GM23338 (cell line): ENCODE data around the gene SERPINA3. TPM values are rescaled to one million over a fixed set of nuclear protein-coding genes. Genes with fewer than 3 reads are reported as not detected.

ENCODE experiments used
- ATAC-seq: fragments of 200-7000 bp; cut with Tn5 transposase; 3 replicates; pipeline ENCODE4 v1.9.1; 2020
- DNase-seq: peaks from one replicate; pipeline ENCODE4 v3.0.0-alpha.2; 2015; ENCODE audit warnings: low spot score
- H2AFZ ChIP-seq: fragments of 200-600 bp; sonication (generic); 2 replicates; pipeline ENCODE4 v1.8.0; 2016; ENCODE audit warnings: antibody characterized with exemption, mild to moderate bottlenecking, moderate library complexity
- H3F3A ChIP-seq: fragments of 200-600 bp; sonication (generic); replicated peaks from 2 replicates; pipeline ENCODE4 v1.8.0; 2017; ENCODE audit warnings: antibody characterized with exemption, mixed run types, low read depth
- H3K27ac ChIP-seq: fragments of 200-600 bp; sonication (generic); 2 replicates; pipeline ENCODE4 v1.6.1; 2016; ENCODE audit warnings: low read depth
- H3K27me3 ChIP-seq: fragments of 200-600 bp; sonication (generic); 2 replicates; pipeline ENCODE4 v1.8.0; 2016; ENCODE audit warnings: mild to moderate bottlenecking, mixed run types, moderate library complexity; ENCODE audit not compliant: insufficient read depth
- H3K36me3 ChIP-seq: fragments of 200-600 bp; sonication (generic); 2 replicates; pipeline ENCODE4 v1.8.0; 2016; ENCODE audit warnings: mild to moderate bottlenecking; ENCODE audit not compliant: insufficient read depth
- H3K4me1 ChIP-seq: fragments of 200-600 bp; sonication (generic); 2 replicates; pipeline ENCODE4 v1.8.0; 2016; ENCODE audit warnings: mild to moderate bottlenecking, moderate library complexity; ENCODE audit not compliant: insufficient read depth
- H3K4me2 ChIP-seq: fragments of 200-600 bp; sonication (generic); 2 replicates; pipeline ENCODE4 v1.7.1; 2017; ENCODE audit warnings: mixed run types
- H3K4me3 ChIP-seq: fragments of 200-600 bp; sonication (generic); 2 replicates; pipeline ENCODE4 v1.6.1; 2016; ENCODE audit warnings: mixed run types
- H3K79me2 ChIP-seq: fragments of 200-600 bp; sonication (generic); replicated peaks from 2 replicates; pipeline ENCODE4 v1.8.0; 2017; ENCODE audit warnings: mild to moderate bottlenecking; ENCODE audit not compliant: insufficient read depth
- H3K9me2 ChIP-seq: fragments of 200-600 bp; sonication (generic); 2 replicates; pipeline ENCODE4 v1.8.0; 2017; ENCODE audit not compliant: insufficient read depth
- H4K20me1 ChIP-seq: fragments of 200-600 bp; sonication (generic); replicated peaks from 2 replicates; pipeline ENCODE4 v1.8.0; 2017; ENCODE audit warnings: mild to moderate bottlenecking; ENCODE audit not compliant: insufficient read depth
- H3K27ac Mint-ChIP-seq: 2 replicates; pipeline ENCODE4 v1.8.0; 2020; ENCODE audit warnings: inconsistent platforms, mild to moderate bottlenecking, moderate library complexity, mixed read lengths
- H3K27me3 Mint-ChIP-seq: 3 replicates; pipeline ENCODE4 v1.8.0; 2022; ENCODE audit warnings: low read depth, mild to moderate bottlenecking, moderate library complexity, mixed read lengths, inconsistent platforms; ENCODE audit not compliant: insufficient read depth, poor library complexity
- H3K36me3 Mint-ChIP-seq: 3 replicates; pipeline ENCODE4 v1.8.0; 2021; ENCODE audit warnings: low read depth, mild to moderate bottlenecking, inconsistent platforms, moderate library complexity, mixed read lengths
- H3K4me1 Mint-ChIP-seq: 3 replicates; pipeline ENCODE4 v1.8.0; 2020; ENCODE audit warnings: mild to moderate bottlenecking, inconsistent platforms, mixed read lengths
- H3K4me3 Mint-ChIP-seq: 3 replicates; pipeline ENCODE4 v1.8.0; 2021; ENCODE audit warnings: moderate library complexity, mild to moderate bottlenecking, inconsistent platforms, mixed read lengths
- H3K9me3 Mint-ChIP-seq: 3 replicates; pipeline ENCODE4 v1.8.0; 2020; ENCODE audit warnings: moderate library complexity, mild to moderate bottlenecking, inconsistent platforms, mixed read lengths
- CREB1 ChIP-seq: fragments of 250-450 bp; sonication (Bioruptor Pico); IDR thresholded peaks from 2 replicates; pipeline ENCODE4 v1.5.0; 2020; ENCODE audit warnings: low read depth, mild to moderate bottlenecking, moderate library complexity
- EZH2 ChIP-seq: fragments of 200-600 bp; sonication (generic); IDR thresholded peaks from one replicate; pipeline ENCODE4 v1.8.0; 2017; ENCODE audit warnings: antibody characterized with exemption, mild to moderate bottlenecking, low read depth; ENCODE audit not compliant: unreplicated experiment
- EZH2phosphoT487 ChIP-seq: fragments of 200-600 bp; sonication (generic); IDR thresholded peaks from one replicate; pipeline ENCODE4 v1.8.1; 2018; ENCODE audit warnings: antibody characterized with exemption; ENCODE audit not compliant: unreplicated experiment
- JUNB ChIP-seq: IDR thresholded peaks from one replicate; pipeline ENCODE4 v1.6.1; 2016; ENCODE audit warnings: antibody characterized with exemption; ENCODE audit not compliant: unreplicated experiment
- NANOG ChIP-seq: IDR thresholded peaks from 2 replicates; pipeline ENCODE4 v1.6.1; 2016; ENCODE audit warnings: antibody characterized with exemption, borderline replicate concordance
- POLR2AphosphoS5 ChIP-seq: IDR thresholded peaks from 2 replicates; pipeline ENCODE4 v1.6.1; 2016; ENCODE audit warnings: antibody characterized with exemption, low read depth
- STAT1 ChIP-seq: IDR thresholded peaks from one replicate; pipeline ENCODE4 v1.6.1; 2016; ENCODE audit warnings: antibody characterized with exemption; ENCODE audit not compliant: unreplicated experiment
- ZNF114 ChIP-seq: fragments of 250-450 bp; sonication (Bioruptor Pico); IDR thresholded peaks from 2 replicates; pipeline ENCODE4 v1.5.0; 2020; ENCODE audit warnings: mild to moderate bottlenecking, moderate library complexity
- ZNF331 ChIP-seq: fragments of 250-450 bp; sonication (Bioruptor Pico); IDR thresholded peaks from 2 replicates; pipeline ENCODE4 v1.5.0; 2020; ENCODE audit warnings: low read depth, mild to moderate bottlenecking, moderate library complexity
- polyA plus RNA-seq: library from polyadenylated mRNA; unstranded; fragments of >200 nt; fragmentation: Nextera tagmentation; extraction: Ambion mirVana; gene quantifications from 2 replicates; pipeline ENCODE4 v1.2.1, GENCODE V29; 2016
- total RNA-seq: library from RNA; depleted of rRNA; stranded (reverse); fragments of >200 nt; shearing (Covaris generic); gene quantifications from 2 replicates; pipeline ENCODE4 v1.2.3, GENCODE V29; 2014
- TF ChIP-seq, protein P1 (sequence below): fragments of 250-450 bp; sonication (Bioruptor Pico); IDR thresholded peaks from 2 replicates; pipeline ENCODE4 v1.5.0; 2020; ENCODE audit warnings: mild to moderate bottlenecking, moderate library complexity
- TF ChIP-seq, protein P2 (sequence below), 2 experiments: fragments of 200-600 bp in 1 of 2; sonication (generic) in 1 of 2; conservative IDR thresholded peaks; 2 replicates each; pipeline versions ENCODE4 v1.5.1 to v1.6.1; 2016 to 2017; ENCODE audit warnings: antibody characterized with exemption in 2 of 2, low read depth in 2 of 2, mild to moderate bottlenecking in 2 of 2, moderate library complexity in 1 of 2
- TF ChIP-seq, protein P3 (sequence below): IDR thresholded peaks from one replicate; pipeline ENCODE4 v1.6.1; 2018; ENCODE audit warnings: antibody characterized with exemption; ENCODE audit not compliant: unreplicated experiment
- TF ChIP-seq, protein P4 (sequence below): IDR thresholded peaks from 2 replicates; pipeline ENCODE4 v1.6.1; 2016; ENCODE audit warnings: antibody characterized with exemption

Gene SERPINA3
- total and polyA plus RNA-seq, 2 experiments from 2014 or later = not detected

DNA sequence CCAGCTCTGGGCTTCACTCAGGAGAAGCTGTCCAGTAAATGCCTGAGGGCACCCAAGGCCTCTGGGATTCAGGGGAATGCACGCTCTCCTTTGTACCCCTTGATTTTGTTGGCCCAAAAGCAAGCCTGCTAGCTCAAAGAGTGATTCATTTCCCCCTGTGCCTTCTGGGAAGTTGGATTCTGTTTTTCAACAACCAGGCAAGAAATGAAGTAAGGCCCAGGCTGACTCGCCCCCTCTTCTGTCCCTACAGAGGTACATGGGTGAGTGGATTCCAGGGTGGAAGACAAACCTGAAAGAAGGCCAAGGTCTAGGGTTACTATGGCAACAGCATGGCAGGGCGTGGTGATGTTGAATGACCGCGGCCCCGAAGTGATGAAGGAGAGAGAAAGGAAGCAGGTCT, 40.2 kb upstream of the SERPINA3 start:
- ATAC-seq (no peak), DNase-seq (no peak)
- H3K27ac ChIP-seq = no peak overlapping the region
- Mint-ChIP-seq H3K9me3 (no peaks in the 10 kb centered on the region; the same call in 2 of the 3 replicates), H3K4me1 (no peaks in the 10 kb centered on the region), H3K27ac (no peak overlapping the region), H3K4me3 (no peak overlapping the region), H3K36me3 (no peaks in the 10 kb centered on the region), H3K27me3 (peaks cover 4% of the 10 kb centered on the region)
- H3K4me2 ChIP-seq = no peak overlapping the region
- H3K4me1 ChIP-seq = no peaks in the 10 kb centered on the region
- no peaks in the 10 kb centered on the region for H3F3A ChIP-seq
- H3K9me2 ChIP-seq = peaks cover 5% of the 10 kb centered on the region; the same call in 1 of the 2 replicates
- no peaks in the 10 kb centered on the region for H4K20me1 ChIP-seq
- H3K79me2 ChIP-seq = no peaks in the 10 kb centered on the region
- H3K4me3 ChIP-seq = no peak overlapping the region
- no peak overlapping the region for H2AFZ ChIP-seq
- no peak for TF ChIP-seq ZNF114
- TF ChIP-seq, protein P1, sequence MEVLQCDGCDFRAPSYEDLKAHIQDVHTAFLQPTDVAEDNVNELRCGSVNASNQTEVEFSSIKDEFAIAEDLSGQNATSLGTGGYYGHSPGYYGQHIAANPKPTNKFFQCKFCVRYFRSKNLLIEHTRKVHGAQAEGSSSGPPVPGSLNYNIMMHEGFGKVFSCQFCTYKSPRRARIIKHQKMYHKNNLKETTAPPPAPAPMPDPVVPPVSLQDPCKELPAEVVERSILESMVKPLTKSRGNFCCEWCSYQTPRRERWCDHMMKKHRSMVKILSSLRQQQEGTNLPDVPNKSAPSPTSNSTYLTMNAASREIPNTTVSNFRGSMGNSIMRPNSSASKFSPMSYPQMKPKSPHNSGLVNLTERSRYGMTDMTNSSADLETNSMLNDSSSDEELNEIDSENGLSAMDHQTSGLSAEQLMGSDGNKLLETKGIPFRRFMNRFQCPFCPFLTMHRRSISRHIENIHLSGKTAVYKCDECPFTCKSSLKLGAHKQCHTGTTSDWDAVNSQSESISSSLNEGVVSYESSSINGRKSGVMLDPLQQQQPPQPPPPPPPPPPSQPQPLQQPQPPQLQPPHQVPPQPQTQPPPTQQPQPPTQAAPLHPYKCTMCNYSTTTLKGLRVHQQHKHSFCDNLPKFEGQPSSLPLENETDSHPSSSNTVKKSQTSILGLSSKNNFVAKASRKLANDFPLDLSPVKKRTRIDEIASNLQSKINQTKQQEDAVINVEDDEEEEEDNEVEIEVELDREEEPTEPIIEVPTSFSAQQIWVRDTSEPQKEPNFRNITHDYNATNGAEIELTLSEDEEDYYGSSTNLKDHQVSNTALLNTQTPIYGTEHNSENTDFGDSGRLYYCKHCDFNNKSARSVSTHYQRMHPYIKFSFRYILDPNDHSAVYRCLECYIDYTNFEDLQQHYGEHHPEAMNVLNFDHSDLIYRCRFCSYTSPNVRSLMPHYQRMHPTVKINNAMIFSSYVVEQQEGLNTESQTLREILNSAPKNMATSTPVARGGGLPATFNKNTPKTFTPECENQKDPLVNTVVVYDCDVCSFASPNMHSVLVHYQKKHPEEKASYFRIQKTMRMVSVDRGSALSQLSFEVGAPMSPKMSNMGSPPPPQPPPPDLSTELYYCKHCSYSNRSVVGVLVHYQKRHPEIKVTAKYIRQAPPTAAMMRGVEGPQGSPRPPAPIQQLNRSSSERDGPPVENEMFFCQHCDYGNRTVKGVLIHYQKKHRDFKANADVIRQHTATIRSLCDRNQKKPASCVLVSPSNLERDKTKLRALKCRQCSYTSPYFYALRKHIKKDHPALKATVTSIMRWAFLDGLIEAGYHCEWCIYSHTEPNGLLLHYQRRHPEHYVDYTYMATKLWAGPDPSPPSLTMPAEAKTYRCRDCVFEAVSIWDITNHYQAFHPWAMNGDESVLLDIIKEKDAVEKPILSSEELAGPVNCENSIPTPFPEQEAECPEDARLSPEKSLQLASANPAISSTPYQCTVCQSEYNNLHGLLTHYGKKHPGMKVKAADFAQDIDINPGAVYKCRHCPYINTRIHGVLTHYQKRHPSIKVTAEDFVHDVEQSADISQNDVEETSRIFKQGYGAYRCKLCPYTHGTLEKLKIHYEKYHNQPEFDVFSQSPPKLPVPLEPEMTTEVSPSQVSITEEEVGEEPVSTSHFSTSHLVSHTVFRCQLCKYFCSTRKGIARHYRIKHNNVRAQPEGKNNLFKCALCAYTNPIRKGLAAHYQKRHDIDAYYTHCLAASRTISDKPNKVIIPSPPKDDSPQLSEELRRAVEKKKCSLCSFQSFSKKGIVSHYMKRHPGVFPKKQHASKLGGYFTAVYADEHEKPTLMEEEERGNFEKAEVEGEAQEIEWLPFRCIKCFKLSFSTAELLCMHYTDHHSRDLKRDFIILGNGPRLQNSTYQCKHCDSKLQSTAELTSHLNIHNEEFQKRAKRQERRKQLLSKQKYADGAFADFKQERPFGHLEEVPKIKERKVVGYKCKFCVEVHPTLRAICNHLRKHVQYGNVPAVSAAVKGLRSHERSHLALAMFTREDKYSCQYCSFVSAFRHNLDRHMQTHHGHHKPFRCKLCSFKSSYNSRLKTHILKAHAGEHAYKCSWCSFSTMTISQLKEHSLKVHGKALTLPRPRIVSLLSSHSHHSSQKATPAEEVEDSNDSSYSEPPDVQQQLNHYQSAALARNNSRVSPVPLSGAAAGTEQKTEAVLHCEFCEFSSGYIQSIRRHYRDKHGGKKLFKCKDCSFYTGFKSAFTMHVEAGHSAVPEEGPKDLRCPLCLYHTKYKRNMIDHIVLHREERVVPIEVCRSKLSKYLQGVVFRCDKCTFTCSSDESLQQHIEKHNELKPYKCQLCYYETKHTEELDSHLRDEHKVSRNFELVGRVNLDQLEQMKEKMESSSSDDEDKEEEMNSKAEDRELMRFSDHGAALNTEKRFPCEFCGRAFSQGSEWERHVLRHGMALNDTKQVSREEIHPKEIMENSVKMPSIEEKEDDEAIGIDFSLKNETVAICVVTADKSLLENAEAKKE = no peak
- TF ChIP-seq ZNF331 (CRISPR knock-in tag) = no peak
- TF ChIP-seq EZH2phosphoT487 = no peak
- no peak for TF ChIP-seq NANOG
- TF ChIP-seq STAT1 = no peak
- TF ChIP-seq, protein P2, sequence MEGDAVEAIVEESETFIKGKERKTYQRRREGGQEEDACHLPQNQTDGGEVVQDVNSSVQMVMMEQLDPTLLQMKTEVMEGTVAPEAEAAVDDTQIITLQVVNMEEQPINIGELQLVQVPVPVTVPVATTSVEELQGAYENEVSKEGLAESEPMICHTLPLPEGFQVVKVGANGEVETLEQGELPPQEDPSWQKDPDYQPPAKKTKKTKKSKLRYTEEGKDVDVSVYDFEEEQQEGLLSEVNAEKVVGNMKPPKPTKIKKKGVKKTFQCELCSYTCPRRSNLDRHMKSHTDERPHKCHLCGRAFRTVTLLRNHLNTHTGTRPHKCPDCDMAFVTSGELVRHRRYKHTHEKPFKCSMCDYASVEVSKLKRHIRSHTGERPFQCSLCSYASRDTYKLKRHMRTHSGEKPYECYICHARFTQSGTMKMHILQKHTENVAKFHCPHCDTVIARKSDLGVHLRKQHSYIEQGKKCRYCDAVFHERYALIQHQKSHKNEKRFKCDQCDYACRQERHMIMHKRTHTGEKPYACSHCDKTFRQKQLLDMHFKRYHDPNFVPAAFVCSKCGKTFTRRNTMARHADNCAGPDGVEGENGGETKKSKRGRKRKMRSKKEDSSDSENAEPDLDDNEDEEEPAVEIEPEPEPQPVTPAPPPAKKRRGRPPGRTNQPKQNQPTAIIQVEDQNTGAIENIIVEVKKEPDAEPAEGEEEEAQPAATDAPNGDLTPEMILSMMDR (conservative IDR thresholded peaks at IDR 0.05; ENCODE audit: low read depth in 2 of 2) = no peak
- TF ChIP-seq, protein P3, sequence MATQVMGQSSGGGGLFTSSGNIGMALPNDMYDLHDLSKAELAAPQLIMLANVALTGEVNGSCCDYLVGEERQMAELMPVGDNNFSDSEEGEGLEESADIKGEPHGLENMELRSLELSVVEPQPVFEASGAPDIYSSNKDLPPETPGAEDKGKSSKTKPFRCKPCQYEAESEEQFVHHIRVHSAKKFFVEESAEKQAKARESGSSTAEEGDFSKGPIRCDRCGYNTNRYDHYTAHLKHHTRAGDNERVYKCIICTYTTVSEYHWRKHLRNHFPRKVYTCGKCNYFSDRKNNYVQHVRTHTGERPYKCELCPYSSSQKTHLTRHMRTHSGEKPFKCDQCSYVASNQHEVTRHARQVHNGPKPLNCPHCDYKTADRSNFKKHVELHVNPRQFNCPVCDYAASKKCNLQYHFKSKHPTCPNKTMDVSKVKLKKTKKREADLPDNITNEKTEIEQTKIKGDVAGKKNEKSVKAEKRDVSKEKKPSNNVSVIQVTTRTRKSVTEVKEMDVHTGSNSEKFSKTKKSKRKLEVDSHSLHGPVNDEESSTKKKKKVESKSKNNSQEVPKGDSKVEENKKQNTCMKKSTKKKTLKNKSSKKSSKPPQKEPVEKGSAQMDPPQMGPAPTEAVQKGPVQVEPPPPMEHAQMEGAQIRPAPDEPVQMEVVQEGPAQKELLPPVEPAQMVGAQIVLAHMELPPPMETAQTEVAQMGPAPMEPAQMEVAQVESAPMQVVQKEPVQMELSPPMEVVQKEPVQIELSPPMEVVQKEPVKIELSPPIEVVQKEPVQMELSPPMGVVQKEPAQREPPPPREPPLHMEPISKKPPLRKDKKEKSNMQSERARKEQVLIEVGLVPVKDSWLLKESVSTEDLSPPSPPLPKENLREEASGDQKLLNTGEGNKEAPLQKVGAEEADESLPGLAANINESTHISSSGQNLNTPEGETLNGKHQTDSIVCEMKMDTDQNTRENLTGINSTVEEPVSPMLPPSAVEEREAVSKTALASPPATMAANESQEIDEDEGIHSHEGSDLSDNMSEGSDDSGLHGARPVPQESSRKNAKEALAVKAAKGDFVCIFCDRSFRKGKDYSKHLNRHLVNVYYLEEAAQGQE = no peak
- TF ChIP-seq, protein P4, sequence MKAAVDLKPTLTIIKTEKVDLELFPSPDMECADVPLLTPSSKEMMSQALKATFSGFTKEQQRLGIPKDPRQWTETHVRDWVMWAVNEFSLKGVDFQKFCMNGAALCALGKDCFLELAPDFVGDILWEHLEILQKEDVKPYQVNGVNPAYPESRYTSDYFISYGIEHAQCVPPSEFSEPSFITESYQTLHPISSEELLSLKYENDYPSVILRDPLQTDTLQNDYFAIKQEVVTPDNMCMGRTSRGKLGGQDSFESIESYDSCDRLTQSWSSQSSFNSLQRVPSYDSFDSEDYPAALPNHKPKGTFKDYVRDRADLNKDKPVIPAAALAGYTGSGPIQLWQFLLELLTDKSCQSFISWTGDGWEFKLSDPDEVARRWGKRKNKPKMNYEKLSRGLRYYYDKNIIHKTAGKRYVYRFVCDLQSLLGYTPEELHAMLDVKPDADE = no peak
- no peak for TF ChIP-seq EZH2
- TF ChIP-seq JUNB = no peak
- no peak for TF ChIP-seq POLR2AphosphoS5
- TF ChIP-seq CREB1 (CRISPR knock-in tag) = no peak
- no peaks in the 10 kb centered on the region for H3K36me3 ChIP-seq
- H3K27me3 ChIP-seq = no peaks in the 10 kb centered on the region
